Left lung (tissue), 10 donors: ENCODE data around the gene ABCA1. TPM values are rescaled to one million over a fixed set of nuclear protein-coding genes. Genes with fewer than 3 reads are reported as not detected.

Experiments used
- ATAC-seq: fragments of 200-7000 bp; cut with Tn5 transposase; one replicate; pipeline ENCODE4 v1.9.1; 2020; ENCODE audit warnings: moderate library complexity
- DNase-seq, 4 donors: peaks; one replicate each; pipeline ENCODE4 v3.0.0-alpha.2; 2013 to 2020
- H3K27ac ChIP-seq, 2 donors: fragments of 200-600 bp; sonication (generic) in 1 of 2; one replicate each; pipeline versions ENCODE4 v1.5.0 to v1.8.0; 2020 to 2021
- H3K27me3 ChIP-seq, 2 donors: fragments of 200-600 bp; sonication (generic) in 1 of 2; one replicate each; pipeline versions ENCODE4 v1.5.0 to v1.8.0; 2020 to 2021
- H3K36me3 ChIP-seq, 2 donors: fragments of 200-600 bp; sonication (generic) in 1 of 2; one replicate each; pipeline versions ENCODE4 v1.5.0 to v1.8.0; 2020 to 2021
- H3K4me1 ChIP-seq, 2 donors: fragments of 200-600 bp; one replicate each; pipeline ENCODE4 v1.8.0; 2021
- H3K4me3 ChIP-seq, 2 donors: fragments of 200-600 bp; sonication (generic) in 1 of 2; one replicate each; pipeline versions ENCODE4 v1.5.0 to v1.8.0; 2020 to 2021; ENCODE audit warnings: mild to moderate bottlenecking in 1 of 2
- H3K9me3 ChIP-seq, 2 donors: fragments of 200-600 bp; sonication (generic) in 1 of 2; one replicate each; pipeline versions ENCODE4 v1.5.0 to v1.8.0; 2020 to 2021
- CTCF ChIP-seq, 2 donors: fragments of 200-600 bp; sonication (generic) in 1 of 2; IDR thresholded peaks; one replicate each; pipeline versions ENCODE4 v1.5.0 to v1.8.0; 2021; ENCODE audit warnings: antibody characterized with exemption in 2 of 2
- intact Hi-C, 2 donors: fragments of 100-400 bp; cut with DNase I; formaldehyde crosslinking; loops; one replicate each; pipeline versions ENCODE4 v1.11.2 to v1.14.2; 2022
- polyA plus RNA-seq, 6 donors: library from polyadenylated mRNA; unstranded; fragments of 120-200 nt; gene quantifications; one replicate each; pipeline ENCODE4 v1.2.1, GENCODE V29; 2013; ENCODE audit not compliant: insufficient read length in 6 of 6
- total RNA-seq, 2 donors: library from RNA; stranded (reverse); fragmentation: NEBNext Ultra II Directional; extraction: Animal tissue kit (Norgen Biotek cat#: 25700); gene quantifications; one replicate each; pipeline ENCODE4 v1.2.1, GENCODE V29; 2021
- donor health status: DM: no; HTN: yes; CAD: no.
- donor health status: DM: no; HTN: no; CAD: no.

ABCA1 gene
- total and polyA plus RNA-seq, 8 donors, result 12.8 to 53.0 (median 18.2) TPM

GRCh38 chr9:104745852-104746251, 182.1 kb downstream of the ABCA1 start:
- Histone ChIP-seq H3K27ac (no peak overlapping the region), H3K27me3 (no peaks in the 10 kb centered on the region), H3K4me1 (peaks cover 5 to 24% of the 10 kb centered on the region in 2 donors), H3K9me3 (no peaks in the 10 kb centered on the region), H3K4me3 (no peak overlapping the region), H3K36me3 (no peaks in the 10 kb centered on the region)
- no peak for TF ChIP-seq CTCF (IDR thresholded peaks at IDR 0.05)
- DNase-seq, result no peak
- intact Hi-C loops, result no loop called here
- ATAC-seq, result no peak

- no peaks in the 10 kb centered on the region for H3K9me3 ChIP-seq
- ATAC-seq (peak; percentile 18), DNase-seq (peak in 2 of 4 donors; percentile 38 to 78)
- peak; percentile 66 to 67 for TF ChIP-seq CTCF (IDR thresholded peaks at IDR 0.05)
- H3K4me3 ChIP-seq, result no peak overlapping the region
- no peaks in the 10 kb centered on the region for H3K36me3 ChIP-seq
- no peak overlapping the region for H3K27ac ChIP-seq
- H3K27me3 ChIP-seq, result no peaks in the 10 kb centered on the region
- H3K4me1 ChIP-seq, result peaks cover 0 to 9% of the 10 kb centered on the region in 2 donors
- intact Hi-C loops, result no loop called here
Measured at GRCh38 chr9:104743376-104743985, 184.5 kb downstream of the ABCA1 start.

GRCh38 chr9:104740621-104741020, 187.3 kb downstream of the ABCA1 start:
- no peak overlapping the region for H3K27ac ChIP-seq
- no peak overlapping the region for H3K4me3 ChIP-seq
- H3K4me1 ChIP-seq, result no peaks in the 10 kb centered on the region
- ATAC-seq, result no peak
- no peaks in the 10 kb centered on the region for H3K36me3 ChIP-seq
- H3K9me3 ChIP-seq, result no peaks in the 10 kb centered on the region
- intact Hi-C loops, result no loop called here
- no peaks in the 10 kb centered on the region for H3K27me3 ChIP-seq
- no peak for DNase-seq
- TF ChIP-seq CTCF (IDR thresholded peaks at IDR 0.05), result no peak

- no peak overlapping the region for H3K27ac ChIP-seq
- no peaks in the 10 kb centered on the region for H3K27me3 ChIP-seq
- DNase-seq (no peak), ATAC-seq (no peak)
- H3K4me3 ChIP-seq, result no peak overlapping the region
- intact Hi-C loops, result no loop called here
- no peaks in the 10 kb centered on the region for H3K9me3 ChIP-seq
- H3K4me1 ChIP-seq, result no peaks in the 10 kb centered on the region
- TF ChIP-seq CTCF (IDR thresholded peaks at IDR 0.05), result no peak
- no peaks in the 10 kb centered on the region for H3K36me3 ChIP-seq
Measured at GRCh38 chr9:104738452-104738851, 189.5 kb downstream of the ABCA1 start.

Other genes starting within 250 kb of the ABCA1 start
- not detected for gene OR13D1, start 233.6 kb downstream of the ABCA1 start, total RNA-seq
- under 1 TPM in 1 of 6 donors, not detected in 5; 0.18 TPM for gene OR13D1, start 233.6 kb downstream of the ABCA1 start, polyA plus RNA-seq
- gene NIPSNAP3A, start 180.5 kb downstream of the ABCA1 start, total RNA-seq, result 10 to 100 TPM; 24.9 to 29.5 TPM
- gene NIPSNAP3A, start 180.5 kb downstream of the ABCA1 start, polyA plus RNA-seq, result 10 to 100 TPM; 42.0 to 49.9 (median 46.4) TPM
- gene NIPSNAP3B, start 164.0 kb downstream of the ABCA1 start, total RNA-seq, result 1 to 10 TPM in 1 of 2 donors, under 1 TPM in 1; 0.94 to 1.4 TPM
- 10 to 100 TPM in 5 of 6 donors, 1 to 10 TPM in 1; 9.5 to 16.0 (median 12.5) TPM for gene NIPSNAP3B, start 164.0 kb downstream of the ABCA1 start, polyA plus RNA-seq